IMR-90 (cell line): Measurements from ENCODE around the gene GHR. TPM values are rescaled to one million over a fixed set of nuclear protein-coding genes. Genes with fewer than 3 reads are reported as not detected.

Experiments used
- ATAC-seq: fragments of 200-7000 bp; cut with Tn5 transposase; 2 replicates; pipeline ENCODE4 v1.9.1; 2020; ENCODE audit warnings: low read depth, mild to moderate bottlenecking, moderate library complexity
- BruUV-seq: library from RNA; stranded (reverse); fragments of 400-500 nt; replicated peaks from 2 replicates; lab custom pipeline; 2021; lab: Mats Ljungman, UMichigan
- CTCF ChIA-PET: fragments of 300-600 bp; formaldehyde crosslinking; extraction: SDS; loops from one replicate; lab custom pipeline; 2021; ENCODE audit warnings: antibody characterized with exemption; lab: Yijun Ruan, JAX
- POLR2A ChIA-PET: fragments of 300-600 bp; sonication (Branson Sonifier 250); formaldehyde crosslinking; loops from one replicate; lab custom pipeline; 2022; ENCODE audit warnings: antibody characterized with exemption; ENCODE audit not compliant: unreplicated experiment; lab: Charles Lee
- DNase-seq: peaks from one replicate; pipeline ENCODE4 v3.0.0; 2013
- H2AFZ ChIP-seq: replicated peaks from 2 replicates; pipeline ENCODE3; 2013; ENCODE audit warnings: low read length, mild to moderate bottlenecking; ENCODE audit not compliant: poor library complexity
- H2AK5ac ChIP-seq: 2 replicates; pipeline ENCODE4 v1.6.1; 2013; ENCODE audit warnings: low read depth, low read length, inconsistent platforms
- H2AK9ac ChIP-seq: replicated peaks from 2 replicates; pipeline ENCODE3; 2013; ENCODE audit warnings: mild to moderate bottlenecking, low read depth, low read length, moderate library complexity; ENCODE audit not compliant: poor library complexity
- H2BK120ac ChIP-seq: 2 replicates; pipeline ENCODE4 v1.6.1; 2013; ENCODE audit warnings: low read depth, low read length, inconsistent platforms
- H2BK15ac ChIP-seq: 3 replicates; pipeline ENCODE4 v1.6.1; 2013; ENCODE audit warnings: low read depth, low read length, inconsistent platforms
- H2BK20ac ChIP-seq: 2 replicates; pipeline ENCODE4 v1.6.1; 2013; ENCODE audit warnings: low read depth, mild to moderate bottlenecking, inconsistent platforms, low read length, moderate library complexity
- H2BK5ac ChIP-seq: 2 replicates; pipeline ENCODE4 v1.6.1; 2013; ENCODE audit warnings: mild to moderate bottlenecking, low read depth, low read length, inconsistent platforms; ENCODE audit not compliant: poor library complexity, severe bottlenecking
- H3K14ac ChIP-seq: replicated peaks from 2 replicates; pipeline ENCODE4 v1.6.1; 2013; ENCODE audit warnings: low read depth, low read length, inconsistent platforms
- H3K18ac ChIP-seq: 2 replicates; pipeline ENCODE4 v1.6.1; 2013; ENCODE audit warnings: low read depth, low read length, control low read depth
- H3K23ac ChIP-seq: 2 replicates; pipeline ENCODE4 v1.6.1; 2013; ENCODE audit warnings: low read depth, low read length, inconsistent platforms
- H3K27ac ChIP-seq: 2 replicates; pipeline ENCODE4 v1.5.1; 2013; ENCODE audit warnings: mild to moderate bottlenecking, control low read depth, low read length; ENCODE audit not compliant: insufficient read depth
- H3K27me3 ChIP-seq: 2 replicates; pipeline ENCODE4 v1.6.1; 2013; ENCODE audit warnings: low read length; ENCODE audit not compliant: control insufficient read depth, insufficient read depth
- H3K36me3 ChIP-seq: 2 replicates; pipeline ENCODE4 v1.6.1; 2013; ENCODE audit warnings: low read length, mixed read lengths; ENCODE audit not compliant: control insufficient read depth, insufficient read depth
- H3K4ac ChIP-seq: 2 replicates; pipeline ENCODE4 v1.6.1; 2013; ENCODE audit warnings: low read depth, low read length, inconsistent platforms
- H3K4me1 ChIP-seq: 2 replicates; pipeline ENCODE4 v1.6.1; 2013; ENCODE audit warnings: low read length, mixed read lengths; ENCODE audit not compliant: control insufficient read depth, insufficient read depth
- H3K4me2 ChIP-seq: 2 replicates; pipeline ENCODE4 v1.6.1; 2013; ENCODE audit warnings: low read depth, mild to moderate bottlenecking, control low read depth, low read length, moderate library complexity
- H3K4me3 ChIP-seq: 2 replicates; pipeline ENCODE4 v1.5.1; 2013; ENCODE audit warnings: low read depth, mild to moderate bottlenecking, control low read depth, low read length, moderate library complexity; ENCODE audit not compliant: insufficient read depth
- H3K56ac ChIP-seq: 2 replicates; pipeline ENCODE4 v1.6.1; 2013; ENCODE audit warnings: low read length, inconsistent platforms; ENCODE audit not compliant: insufficient read depth; ENCODE audit errors: extremely low read depth
- H3K79me1 ChIP-seq, 2 experiments: 2 replicates each; pipeline ENCODE4 v1.6.1; 2013; ENCODE audit warnings: low read length in 2 of 2, inconsistent platforms in 1 of 2, low read depth in 1 of 2
- H3K9ac ChIP-seq: 2 replicates; pipeline ENCODE4 v1.6.1; 2013; ENCODE audit warnings: low read depth, low read length, control low read depth
- H3K9me1 ChIP-seq: 2 replicates; pipeline ENCODE4 v1.6.1; 2013; ENCODE audit warnings: low read length, inconsistent platforms; ENCODE audit not compliant: insufficient read depth
- H3K9me3 ChIP-seq: 2 replicates; pipeline ENCODE4 v1.6.1; 2013; ENCODE audit warnings: low read length; ENCODE audit not compliant: control insufficient read depth, insufficient read depth
- H4K20me1 ChIP-seq: 2 replicates; pipeline ENCODE4 v1.6.1; 2013; ENCODE audit warnings: low read length, inconsistent platforms; ENCODE audit not compliant: insufficient read depth
- H4K5ac ChIP-seq: 2 replicates; pipeline ENCODE4 v1.6.1; 2013; ENCODE audit warnings: mild to moderate bottlenecking, low read depth, low read length, control low read depth
- H4K8ac ChIP-seq, 2 experiments: 2 replicates each; pipeline ENCODE4 v1.6.1; 2013; ENCODE audit warnings: low read depth in 2 of 2, low read length in 2 of 2, control low read depth in 1 of 2, inconsistent platforms in 1 of 2
- H4K91ac ChIP-seq: 2 replicates; pipeline ENCODE4 v1.6.1; 2013; ENCODE audit warnings: low read depth, low read length, inconsistent platforms; ENCODE audit not compliant: insufficient read depth
- MXI1 ChIP-seq: IDR thresholded peaks from 2 replicates; pipeline ENCODE4 v1.6.1; 2012; ENCODE audit warnings: low read depth, mild to moderate bottlenecking, low read length, moderate library complexity, borderline replicate concordance
- NFE2L2 ChIP-seq: fragments of 150-350 bp; IDR thresholded peaks from 2 replicates; pipeline ENCODE4 v1.6.1; 2016; ENCODE audit warnings: low read depth, mild to moderate bottlenecking, low read length
- POLR2A ChIP-seq: IDR thresholded peaks from 2 replicates; pipeline ENCODE4 v1.6.1; 2012; ENCODE audit warnings: mild to moderate bottlenecking, low read depth, low read length
- RCOR1 ChIP-seq: IDR thresholded peaks from 2 replicates; pipeline ENCODE4 v1.6.1; 2012; ENCODE audit warnings: mild to moderate bottlenecking, low read length, improper control_type of control experiment; ENCODE audit not compliant: insufficient replicate concordance
- whole genome bisulfite sequencing, 2 experiments: methylation state at CpG; one replicate each; pipeline versions ENCODE4 v1.1.5 to v1.1.7; 2013; ENCODE audit warnings: missing lambda C conversion rate in 2 of 2; ENCODE audit not compliant: insufficient read length in 1 of 2; ENCODE audit errors: extremely low coverage in 2 of 2; 5-methylcytosine and 5-hydroxymethylcytosine counted together
- dilution Hi-C: fragments of 300-500 bp; cut with HindIII; formaldehyde crosslinking; loops from one replicate; pipeline ENCODE4 v1.14.3; 2018; ENCODE audit warnings: low sequenced_read_pairs; ENCODE audit not compliant: unreplicated experiment
- in situ Hi-C: fragments of 300-500 bp; cut with MboI; formaldehyde crosslinking; loops from 3 replicates; pipeline ENCODE4 v1.14.3; 2019; ENCODE audit warnings: low sequenced_read_pairs, inconsistent platforms, mixed read lengths
- intact Hi-C: fragments of 100-400 bp; cut with micrococcal nuclease; formaldehyde crosslinking; loops from 2 replicates; pipeline ENCODE4 v1.10.0; 2022
- polyA plus RNA-seq, 3 experiments: library from polyadenylated mRNA; depleted of rRNA; stranded (reverse); fragments of >200 nt; gene quantifications; 2 replicates each; pipeline ENCODE4 v1.2.3, GENCODE V29; 2012; ENCODE audit warnings: low replicate concordance in 1 of 3
- total RNA-seq: library from RNA; depleted of rRNA; stranded (reverse); fragments of >200 nt; gene quantifications from 2 replicates; pipeline ENCODE4 v1.2.3, GENCODE V29; 2012

The GHR gene
- total and polyA plus RNA-seq, 2 of the 4 experiments (the other 2 are of a cell fraction), result 0.36 to 1.1 TPM

DNA sequence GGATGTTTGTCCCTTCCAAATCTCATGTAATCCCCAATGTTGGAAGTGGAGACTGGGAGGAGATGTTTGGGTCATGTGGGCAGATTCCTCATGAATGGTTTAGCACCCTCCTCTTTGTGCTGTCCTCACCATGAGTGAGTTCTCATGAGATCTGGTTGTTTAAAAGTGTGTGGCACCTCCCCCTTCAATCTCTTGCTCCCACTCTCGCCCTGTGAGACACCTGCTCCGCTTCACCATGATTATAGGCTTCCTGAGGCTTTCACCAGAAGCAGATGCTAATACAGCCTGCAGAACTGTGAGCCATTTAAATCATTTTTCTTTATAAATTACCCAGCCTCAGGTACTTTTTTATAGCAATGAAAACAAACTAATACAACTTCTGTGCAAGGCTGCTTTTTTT is 206.0 kb downstream of the GHR start:
- Histone ChIP-seq H3K79me1 (no peaks in the 10 kb centered on the region), H4K5ac (no peak overlapping the region), H3K27me3 (no peaks in the 10 kb centered on the region), H2AFZ (no peak overlapping the region), H3K56ac (no peak overlapping the region), H3K9me1 (no peaks in the 10 kb centered on the region), H3K9me3 (no peaks in the 10 kb centered on the region), H2BK20ac (no peak overlapping the region), H3K9ac (no peak overlapping the region), H2BK5ac (no peak overlapping the region), H4K91ac (no peak overlapping the region), H2AK9ac (no peak overlapping the region), H2BK120ac (no peak overlapping the region), H3K4me2 (no peak overlapping the region), H3K4me3 (no peak overlapping the region), H3K4ac (no peak overlapping the region), H4K20me1 (no peaks in the 10 kb centered on the region), H3K36me3 (no peaks in the 10 kb centered on the region), H2BK15ac (no peak overlapping the region), H3K4me1 (no peaks in the 10 kb centered on the region), H3K18ac (no peak overlapping the region), H3K14ac (no peak overlapping the region), H2AK5ac (no peak overlapping the region), H3K27ac (no peak overlapping the region), H3K23ac (no peak overlapping the region), H4K8ac (no peak overlapping the region)
- intact Hi-C loops, result no loop called here
- in situ Hi-C loops, result no loop called here
- WGBS, 2 experiments, result no CpG with 5 or more reads among the region's 2 CpGs
- no peak for TF ChIP-seq RCOR1
- no peak for TF ChIP-seq MXI1
- TF ChIP-seq NFE2L2, result no peak
- no peak for TF ChIP-seq POLR2A
- BruUV-seq, result no TSS peak
- ChIA-PET POLR2A (no interaction called here), CTCF (no interaction called here)
- dilution Hi-C loops, result no loop called here
- no peak for ATAC-seq
- no peak for DNase-seq
